ENCODE results near the gene GDNF.
A peak's percentile ranks its signal among the peaks of the same experiment; 100 is the strongest.

The GDNF gene

GRCh38 chr5:37839407-37840052, at the start of gene GDNF:
Gene GDNF, minus strand, starts transcription at chr5:37840041. Its CDS starts 5,245 bp downstream, at chr5:37834796.
- no peak for DNase-seq (ENCODE audit: low read depth)
- peak within 1 kb of the TSS; percentile 24 for H3K4me3 ChIP-seq (ENCODE audit: low read length)
- TF ChIP-seq CTCF (conservative IDR thresholded peaks at IDR 0.05; ENCODE audit: low read depth, low read length), result no peak

- TF ChIP-seq CTCF (conservative IDR thresholded peaks at IDR 0.05; ENCODE audit: low read depth, low read length), result no peak
- H3K4me3 ChIP-seq (ENCODE audit: low read length), result no peak overlapping the region
- no peak for DNase-seq (ENCODE audit: low read depth)
Observed at GRCh38 chr5:37888476-37888875, 48.6 kb upstream of the GDNF start.

GRCh38 chr5:37886242-37886905, 46.5 kb upstream of the GDNF start:
- no peak for DNase-seq (ENCODE audit: low read depth)
- no peak overlapping the region for H3K4me3 ChIP-seq (ENCODE audit: low read length)
- TF ChIP-seq CTCF (conservative IDR thresholded peaks at IDR 0.05; ENCODE audit: low read depth, low read length), result no peak

- no peak overlapping the region for H3K4me3 ChIP-seq (ENCODE audit: low read length)
- TF ChIP-seq CTCF (conservative IDR thresholded peaks at IDR 0.05; ENCODE audit: low read depth, low read length), result no peak
- DNase-seq (ENCODE audit: low read depth), result no peak
Observed at GRCh38 chr5:37882636-37883035, 42.8 kb upstream of the GDNF start.

GRCh38 chr5:37881359-37881758, 41.5 kb upstream of the GDNF start:
- H3K4me3 ChIP-seq (ENCODE audit: low read length), result no peak overlapping the region
- TF ChIP-seq CTCF (conservative IDR thresholded peaks at IDR 0.05; ENCODE audit: low read depth, low read length), result no peak
- no peak for DNase-seq (ENCODE audit: low read depth)

- no peak for TF ChIP-seq CTCF (conservative IDR thresholded peaks at IDR 0.05; ENCODE audit: low read depth, low read length)
Observed at GRCh38 chr5:37876943-37877342, 37.1 kb upstream of the GDNF start.

GRCh38 chr5:37876245-37876644, 36.4 kb upstream of the GDNF start:
- no peak for DNase-seq (ENCODE audit: low read depth)
- no peak overlapping the region for H3K4me3 ChIP-seq (ENCODE audit: low read length)
- no peak for TF ChIP-seq CTCF (conservative IDR thresholded peaks at IDR 0.05; ENCODE audit: low read depth, low read length)

More at GRCh38 chr5:37876943-37877342, 37.1 kb upstream of the GDNF start:
- H3K4me3 ChIP-seq (ENCODE audit: low read length), result no peak overlapping the region
- DNase-seq (ENCODE audit: low read depth), result no peak

Data from retinal pigment epithelial cell (primary cell).